Esophagus muscularis mucosa (tissue), 4 donors: ENCODE results near the gene XIRP2.

Source experiments
- EP300 ChIP-seq: sonication (generic); formaldehyde crosslinking; IDR thresholded peaks from one replicate; pipeline ENCODE4 v1.6.1; 2017; ENCODE audit warnings: antibody characterized with exemption
- POLR2A ChIP-seq: fragments of 450-650 bp; IDR thresholded peaks from one replicate; pipeline ENCODE4 v1.6.1; 2017; ENCODE audit warnings: antibody characterized with exemption, moderate library complexity, mild to moderate bottlenecking, low read depth
- POLR2AphosphoS5 ChIP-seq, 2 donors: sonication (generic); formaldehyde crosslinking; IDR thresholded peaks; one replicate each; pipeline ENCODE4 v1.6.1; 2017; ENCODE audit warnings: antibody characterized with exemption in 2 of 2
- TF ChIP-seq, protein P1 (sequence below), 3 experiments: fragments of 200-600 bp in 2 of 3; fragments of 450-650 bp in 1 of 3; sonication (generic) in 2 of 3; IDR thresholded peaks; one replicate each; pipeline ENCODE4 v1.5.1; 2017 to 2019; ENCODE audit warnings: antibody characterized with exemption in 3 of 3, mild to moderate bottlenecking in 2 of 3, moderate library complexity in 1 of 3

DNA sequence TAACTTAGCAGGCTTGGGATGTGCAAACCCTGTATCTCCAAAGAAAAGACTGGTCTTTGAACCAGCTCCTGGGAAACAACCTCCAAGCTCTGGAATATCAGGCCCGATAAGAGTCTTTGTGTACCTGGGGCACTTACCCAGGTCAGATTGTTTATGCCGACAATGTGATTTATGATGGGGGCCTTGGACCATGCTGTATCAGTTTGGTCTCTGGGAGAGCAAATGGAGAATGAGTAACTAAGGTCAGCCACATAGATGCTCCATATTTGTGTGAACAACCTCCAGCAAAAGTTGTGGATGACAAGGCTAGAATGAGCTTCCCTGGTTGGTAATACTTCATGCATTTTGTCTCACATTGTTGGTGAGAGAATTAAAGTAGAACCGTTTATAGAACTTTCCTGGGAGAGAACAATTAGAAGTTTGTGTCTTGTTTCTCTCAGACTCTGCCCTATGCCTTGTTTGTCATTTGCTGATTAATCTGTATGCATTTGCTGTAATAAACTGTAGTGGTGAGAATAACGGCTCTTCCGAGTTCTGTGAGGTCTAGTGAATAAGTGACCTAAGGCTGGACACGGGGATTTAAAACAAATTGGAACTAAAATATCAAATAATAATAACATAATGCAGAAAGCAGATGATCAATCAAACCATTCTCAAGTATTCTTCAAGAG, 259.1 kb downstream of the XIRP2 start:
- TF ChIP-seq POLR2A: no peak
- TF ChIP-seq, protein P1, sequence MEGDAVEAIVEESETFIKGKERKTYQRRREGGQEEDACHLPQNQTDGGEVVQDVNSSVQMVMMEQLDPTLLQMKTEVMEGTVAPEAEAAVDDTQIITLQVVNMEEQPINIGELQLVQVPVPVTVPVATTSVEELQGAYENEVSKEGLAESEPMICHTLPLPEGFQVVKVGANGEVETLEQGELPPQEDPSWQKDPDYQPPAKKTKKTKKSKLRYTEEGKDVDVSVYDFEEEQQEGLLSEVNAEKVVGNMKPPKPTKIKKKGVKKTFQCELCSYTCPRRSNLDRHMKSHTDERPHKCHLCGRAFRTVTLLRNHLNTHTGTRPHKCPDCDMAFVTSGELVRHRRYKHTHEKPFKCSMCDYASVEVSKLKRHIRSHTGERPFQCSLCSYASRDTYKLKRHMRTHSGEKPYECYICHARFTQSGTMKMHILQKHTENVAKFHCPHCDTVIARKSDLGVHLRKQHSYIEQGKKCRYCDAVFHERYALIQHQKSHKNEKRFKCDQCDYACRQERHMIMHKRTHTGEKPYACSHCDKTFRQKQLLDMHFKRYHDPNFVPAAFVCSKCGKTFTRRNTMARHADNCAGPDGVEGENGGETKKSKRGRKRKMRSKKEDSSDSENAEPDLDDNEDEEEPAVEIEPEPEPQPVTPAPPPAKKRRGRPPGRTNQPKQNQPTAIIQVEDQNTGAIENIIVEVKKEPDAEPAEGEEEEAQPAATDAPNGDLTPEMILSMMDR (IDR thresholded peaks at IDR 0.05): no peak
- no peak for TF ChIP-seq EP300
- TF ChIP-seq POLR2AphosphoS5 (IDR thresholded peaks at IDR 0.05): no peak
